SJSA1 (cell line): ENCODE data around the gene ATL1. TPM values are rescaled to one million over a fixed set of nuclear protein-coding genes. Genes with fewer than 3 reads are reported as not detected.
A peak's percentile ranks its signal among the peaks of the same experiment; 100 is the strongest.

Experiments used
- DNase-seq, 2 experiments: peaks; one replicate each; pipeline ENCODE4 v3.0.0-alpha.2; 2015 to 2020; ENCODE audit warnings: low spot score in 2 of 2, low read depth in 1 of 2
- H3K27ac ChIP-seq: fragments of 250-450 bp; sonication (Bioruptor Pico); 2 replicates; pipeline ENCODE4 v1.5.1; 2020; ENCODE audit warnings: mild to moderate bottlenecking, moderate library complexity
- H3K27me3 ChIP-seq: fragments of 250-450 bp; sonication (Bioruptor Pico); replicated peaks from 2 replicates; pipeline ENCODE4 v1.5.1; 2020; ENCODE audit warnings: mild to moderate bottlenecking, moderate library complexity
- H3K36me3 ChIP-seq: fragments of 250-450 bp; sonication (Bioruptor Pico); 2 replicates; pipeline ENCODE4 v1.5.1; 2020; ENCODE audit warnings: mild to moderate bottlenecking
- H3K4me1 ChIP-seq: fragments of 250-450 bp; sonication (Bioruptor Pico); replicated peaks from 2 replicates; pipeline ENCODE4 v1.6.1; 2021; ENCODE audit warnings: mild to moderate bottlenecking
- H3K4me3 ChIP-seq: fragments of 250-450 bp; sonication (Bioruptor Pico); 2 replicates; pipeline ENCODE4 v1.5.1; 2020; ENCODE audit warnings: mild to moderate bottlenecking
- H3K9me3 ChIP-seq: fragments of 250-450 bp; sonication (Bioruptor Pico); replicated peaks from 2 replicates; pipeline ENCODE4 v1.5.1; 2020; ENCODE audit warnings: mild to moderate bottlenecking
- total RNA-seq: library from RNA; depleted of rRNA; stranded (reverse); fragments of >200 nt; shearing (Covaris generic); gene quantifications from 2 replicates; pipeline ENCODE4 v1.2.3, GENCODE V29; 2014; rRNA removed

ATL1 gene
- total RNA-seq, result 2.3 and 11.2 TPM in 2 replicates

- peak; percentile 57 to 59 for DNase-seq
- peak within 1 kb of the TSS; percentile 49 for H3K4me3 ChIP-seq
- H3K27me3 ChIP-seq, result peaks cover 11% of the 10 kb centered on the region; the same call in 1 of the 2 replicates
- H3K27ac ChIP-seq, result no peak within 1 kb of the TSS
- no peaks in the 10 kb centered on the region; the same call in 1 of the 2 replicates for H3K9me3 ChIP-seq
- H3K36me3 ChIP-seq, result no peaks in the 10 kb centered on the region
- H3K4me1 ChIP-seq, result peaks cover 12% of the 10 kb centered on the region
Observed at GRCh38 chr14:50559990-50560930, at the start of gene ATL1. ATL1 (plus strand) TSS chr14:50560145; CDS start chr14:50560266, 121 bp downstream.

- H3K27ac ChIP-seq, result no peak overlapping the region
- H3K9me3 ChIP-seq, result no peaks in the 10 kb centered on the region
- H3K36me3 ChIP-seq, result peaks cover 10% of the 10 kb centered on the region
- H3K4me1 ChIP-seq, result no peaks in the 10 kb centered on the region
- H3K4me3 ChIP-seq, result no peak overlapping the region
- DNase-seq, result no peak
- no peaks in the 10 kb centered on the region for H3K27me3 ChIP-seq
Observed at GRCh38 chr14:50510157-50510556, 49.8 kb upstream of the ATL1 start.

GRCh38 chr14:50512463-50512862 lies 47.5 kb upstream of the ATL1 start:
- no peaks in the 10 kb centered on the region for H3K4me1 ChIP-seq
- no peaks in the 10 kb centered on the region for H3K9me3 ChIP-seq
- no peak overlapping the region for H3K4me3 ChIP-seq
- no peak for DNase-seq
- no peak overlapping the region for H3K27ac ChIP-seq
- H3K27me3 ChIP-seq, result no peaks in the 10 kb centered on the region
- peaks cover 21% of the 10 kb centered on the region for H3K36me3 ChIP-seq

- Histone ChIP-seq H3K27ac (no peak overlapping the region), H3K4me3 (no peak overlapping the region), H3K9me3 (no peaks in the 10 kb centered on the region), H3K4me1 (peaks cover 3% of the 10 kb centered on the region), H3K27me3 (no peaks in the 10 kb centered on the region), H3K36me3 (peaks cover 25% of the 10 kb centered on the region)
- no peak for DNase-seq
Observed at GRCh38 chr14:50516091-50516490, 43.9 kb upstream of the ATL1 start.

- DNase-seq, result peak in 1 of 2 experiments; percentile 56
- Histone ChIP-seq H3K27me3 (no peaks in the 10 kb centered on the region), H3K4me3 (no peak overlapping the region), H3K27ac (peak overlapping the region; percentile 66), H3K4me1 (peaks cover 32% of the 10 kb centered on the region), H3K36me3 (peaks cover 18% of the 10 kb centered on the region), H3K9me3 (no peaks in the 10 kb centered on the region)
Observed at GRCh38 chr14:50520947-50521815, 38.8 kb upstream of the ATL1 start.

GRCh38 chr14:50521912-50522341 lies 38.0 kb upstream of the ATL1 start:
- no peaks in the 10 kb centered on the region for H3K27me3 ChIP-seq
- H3K9me3 ChIP-seq, result no peaks in the 10 kb centered on the region
- H3K4me1 ChIP-seq, result peaks cover 32% of the 10 kb centered on the region
- H3K36me3 ChIP-seq, result peaks cover 22% of the 10 kb centered on the region
- H3K4me3 ChIP-seq, result no peak overlapping the region
- no peak overlapping the region; the same call in 1 of the 2 replicates for H3K27ac ChIP-seq
- peak in 1 of 2 experiments; percentile 41 for DNase-seq

GRCh38 chr14:50523271-50524041 lies 36.5 kb upstream of the ATL1 start:
- Histone ChIP-seq H3K4me1 (peaks cover 40% of the 10 kb centered on the region), H3K9me3 (no peaks in the 10 kb centered on the region), H3K27ac (no peak overlapping the region), H3K27me3 (no peaks in the 10 kb centered on the region), H3K4me3 (no peak overlapping the region), H3K36me3 (peaks cover 22% of the 10 kb centered on the region; the same call in 1 of the 2 replicates)
- no peak for DNase-seq

GRCh38 chr14:50524060-50524459 lies 35.9 kb upstream of the ATL1 start:
- H3K27me3 ChIP-seq, result no peaks in the 10 kb centered on the region
- no peak for DNase-seq
- H3K4me1 ChIP-seq, result peaks cover 46% of the 10 kb centered on the region
- no peak overlapping the region for H3K4me3 ChIP-seq
- H3K27ac ChIP-seq, result no peak overlapping the region
- no peaks in the 10 kb centered on the region for H3K9me3 ChIP-seq
- peaks cover 28% of the 10 kb centered on the region for H3K36me3 ChIP-seq

- Histone ChIP-seq H3K4me3 (no peak overlapping the region), H3K27ac (no peak overlapping the region), H3K27me3 (no peaks in the 10 kb centered on the region), H3K4me1 (peaks cover 54% of the 10 kb centered on the region), H3K9me3 (no peaks in the 10 kb centered on the region), H3K36me3 (peaks cover 36% of the 10 kb centered on the region)
- no peak for DNase-seq
Observed at GRCh38 chr14:50524731-50525515, 35.0 kb upstream of the ATL1 start.

GRCh38 chr14:50528000-50528399 lies 31.9 kb upstream of the ATL1 start:
- Histone ChIP-seq H3K4me1 (peaks cover 54% of the 10 kb centered on the region), H3K4me3 (no peak overlapping the region), H3K9me3 (no peaks in the 10 kb centered on the region), H3K36me3 (peaks cover 49% of the 10 kb centered on the region), H3K27ac (no peak overlapping the region), H3K27me3 (no peaks in the 10 kb centered on the region)
- peak in 1 of 2 experiments; percentile 31 for DNase-seq

- Histone ChIP-seq H3K4me3 (peak overlapping the region; percentile 98; the same call in 1 of the 2 replicates), H3K27ac (peak overlapping the region; percentile 93), H3K36me3 (peaks cover 45% of the 10 kb centered on the region), H3K9me3 (no peaks in the 10 kb centered on the region), H3K27me3 (no peaks in the 10 kb centered on the region), H3K4me1 (peaks cover 53% of the 10 kb centered on the region)
- peak in 1 of 2 experiments; percentile 10 for DNase-seq
Observed at GRCh38 chr14:50529288-50530179, 30.4 kb upstream of the ATL1 start.

- peak in 1 of 2 experiments; percentile 48 for DNase-seq
- H3K27ac ChIP-seq, result peak overlapping the region; percentile 93
- H3K27me3 ChIP-seq, result no peaks in the 10 kb centered on the region
- peaks cover 53% of the 10 kb centered on the region for H3K4me1 ChIP-seq
- no peaks in the 10 kb centered on the region for H3K9me3 ChIP-seq
- peak overlapping the region; percentile 98 for H3K4me3 ChIP-seq
- peaks cover 43% of the 10 kb centered on the region for H3K36me3 ChIP-seq
Observed at GRCh38 chr14:50530358-50530757, 29.6 kb upstream of the ATL1 start.
